NCI-H1930 (cell line): Measurements from ENCODE around the gene TFF1.
"Not testable (repeated sequence)": the region's sequence is repeated elsewhere in the genome, so short reads cannot be mapped to it uniquely, and the experiment has no call there.

Experiments used
- DNase-seq, 2 experiments: peaks; one replicate each; lab custom pipeline; 2025; lab: John Stamatoyannopoulos, UW

The TFF1 gene

DNA sequence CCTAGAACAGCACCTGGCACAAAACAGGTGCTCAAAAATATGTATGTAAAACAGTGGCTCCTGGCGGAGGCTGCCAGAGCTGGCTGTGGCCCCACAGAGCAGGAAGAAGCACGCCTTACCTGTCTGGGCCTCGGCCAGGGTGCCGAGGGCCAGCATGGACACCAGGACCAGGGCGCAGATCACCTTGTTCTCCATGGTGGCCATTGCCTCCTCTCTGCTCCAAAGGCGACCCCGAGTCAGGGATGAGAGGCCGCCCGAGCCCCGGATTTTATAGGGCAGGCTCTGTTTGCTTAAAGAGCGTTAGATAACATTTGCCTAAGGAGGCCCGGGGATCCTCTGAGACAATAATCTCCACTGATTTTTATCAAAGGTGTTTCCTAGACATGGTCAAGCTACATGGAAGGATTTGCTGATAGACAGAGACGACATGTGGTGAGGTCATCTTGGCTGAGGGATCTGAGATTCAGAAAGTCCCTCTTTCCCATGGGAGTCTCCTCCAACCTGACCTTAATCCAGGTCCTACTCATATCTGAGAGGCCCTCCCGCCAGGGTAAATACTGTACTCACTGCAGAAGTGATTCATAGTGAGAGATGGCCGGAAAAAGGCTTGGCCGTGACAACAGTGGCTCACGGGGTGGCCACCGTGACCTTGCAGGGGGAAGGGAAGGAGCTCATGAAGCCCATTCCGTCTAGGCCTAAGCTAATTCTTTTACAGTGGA is at the start of gene TFF1:
TFF1 (minus strand) TSS at position 244 of the 719 bp plus-strand sequence; CDS start at position 204, 40 bp downstream.
- no peak for DNase-seq

DNA sequence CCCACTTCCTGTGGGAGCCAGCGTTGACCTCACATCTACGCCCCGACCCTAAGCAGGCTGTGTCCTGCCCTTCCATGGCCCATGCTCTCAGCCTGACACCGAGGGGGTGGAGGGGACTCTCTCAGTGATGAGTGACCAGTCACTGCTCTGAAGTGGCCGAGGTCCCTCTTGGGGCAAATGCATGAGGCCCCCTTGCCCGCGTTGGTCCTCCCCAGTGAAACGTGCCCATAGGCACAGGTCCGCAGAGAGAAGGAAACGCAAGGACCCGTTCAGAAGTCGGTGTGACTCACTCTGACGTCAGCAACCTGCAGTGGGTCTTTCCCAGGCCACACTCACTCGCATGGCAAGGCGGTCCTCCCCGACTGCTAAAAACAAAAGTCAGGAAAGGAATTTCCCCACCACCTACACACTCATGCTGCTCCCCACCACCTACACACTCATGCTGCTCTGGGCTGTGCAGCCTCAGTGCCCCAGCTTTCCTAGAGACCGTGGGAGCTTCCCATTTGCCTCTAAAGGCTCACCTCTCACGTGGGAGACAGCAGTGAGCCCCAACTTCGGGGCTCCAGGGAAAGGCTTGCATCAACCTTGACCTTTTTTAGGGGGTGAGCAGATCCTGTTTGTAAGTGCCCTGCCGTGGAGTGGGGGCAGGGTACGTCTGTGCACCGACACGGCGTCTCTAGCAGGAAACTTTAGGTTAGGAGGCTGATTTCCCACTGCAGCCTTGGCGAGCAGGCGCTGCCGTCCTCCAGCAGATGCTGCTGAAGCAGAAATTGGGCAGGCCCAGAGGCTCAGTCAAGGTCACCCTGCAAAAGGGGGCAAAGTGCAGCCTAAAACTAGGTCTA is 48.8 kb upstream of the TFF1 start:
- DNase-seq: no peak

DNA sequence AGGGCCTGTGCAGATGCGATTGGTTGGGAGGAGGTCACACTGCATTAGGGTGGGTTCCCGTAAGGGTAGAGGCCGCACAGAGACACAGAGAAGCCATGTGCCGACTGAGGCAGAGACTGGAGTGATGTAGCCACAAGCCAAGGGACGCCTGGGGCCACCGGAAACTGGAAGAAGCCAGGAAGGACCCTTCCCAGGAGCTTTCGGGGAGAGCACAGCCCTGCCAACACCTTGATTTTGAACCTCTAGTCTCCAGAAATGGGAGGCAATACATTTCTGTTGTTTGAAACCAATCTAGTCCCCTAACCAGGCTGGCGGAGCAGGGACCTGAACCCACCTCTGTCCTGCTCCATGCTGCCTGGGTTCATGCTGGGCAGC is 48.2 kb upstream of the TFF1 start:
- DNase-seq: no peak

DNA sequence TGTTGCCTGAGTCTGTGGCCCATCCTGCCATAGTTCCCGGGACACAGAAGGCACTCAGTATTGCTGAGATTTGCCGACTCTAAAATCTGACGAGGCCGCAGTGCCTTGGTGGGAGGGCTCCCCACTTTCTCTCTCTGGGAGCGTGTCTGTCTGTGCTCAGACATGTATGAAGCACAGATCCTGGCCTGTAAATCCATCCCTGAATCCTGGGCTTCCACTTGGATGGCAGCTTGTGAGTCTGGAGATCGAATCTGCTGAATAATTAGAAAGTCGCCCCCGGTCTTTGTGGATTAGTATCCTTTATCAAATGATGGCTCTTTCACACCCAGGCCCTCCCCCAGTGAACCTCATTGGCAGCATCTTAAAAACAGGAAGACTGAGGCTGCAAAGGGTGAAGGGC is 47.7 kb upstream of the TFF1 start:
- DNase-seq: no peak

DNA sequence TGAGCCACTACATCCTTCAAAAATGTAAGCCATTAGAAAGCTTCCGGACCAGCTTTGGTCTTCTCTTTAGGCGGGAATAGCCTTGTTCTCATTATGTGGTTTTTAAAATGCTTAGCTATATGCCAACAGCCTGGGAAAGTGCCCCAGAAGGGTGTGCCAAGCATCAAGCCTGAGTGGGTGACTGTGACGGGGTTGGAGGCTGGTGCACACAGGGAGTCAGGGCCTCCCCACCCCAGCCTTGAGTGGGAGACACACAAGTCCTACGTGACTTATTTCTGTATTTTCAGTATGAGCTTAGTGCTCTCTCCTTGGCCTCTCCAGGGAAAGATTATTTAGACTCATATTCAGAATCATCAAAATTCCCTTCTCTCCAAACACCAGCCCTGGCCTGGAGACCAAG is 47.2 kb upstream of the TFF1 start:
- no peak for DNase-seq

DNA sequence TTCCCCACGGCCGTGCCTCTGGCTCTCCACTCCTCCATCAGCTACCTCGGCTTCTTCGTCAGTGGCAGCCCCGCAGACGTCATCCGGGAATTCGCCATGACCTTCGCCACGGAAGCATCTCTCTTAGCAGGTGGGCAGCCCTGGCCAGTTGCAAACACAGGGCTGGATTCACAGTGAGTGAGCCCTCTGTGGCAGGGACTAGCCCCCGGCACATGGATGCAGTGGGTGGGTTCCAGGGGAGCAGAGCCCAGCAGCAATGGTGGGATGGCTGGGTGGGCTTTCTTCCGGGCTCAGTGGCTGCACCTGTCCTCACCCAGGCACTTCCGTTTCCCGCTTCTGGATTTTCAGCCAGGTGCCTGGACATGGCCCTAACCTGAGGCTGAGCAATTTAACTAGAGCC is 46.8 kb upstream of the TFF1 start:
- DNase-seq: no peak

DNA sequence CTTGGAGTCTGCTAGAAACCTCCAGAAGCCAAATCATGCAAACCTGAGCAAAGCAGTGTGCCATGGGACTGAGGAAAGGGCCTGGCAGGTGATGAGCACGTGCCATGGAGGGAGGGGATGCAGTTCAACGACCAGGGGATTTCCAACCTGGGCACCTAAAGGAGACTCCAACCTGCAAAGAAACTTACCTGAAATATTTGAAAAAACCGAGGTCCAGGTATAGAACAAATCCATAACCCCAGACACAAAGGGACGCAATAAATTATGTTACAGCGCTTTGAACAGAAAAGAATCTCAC is 46.2 kb upstream of the TFF1 start:
- DNase-seq: no peak

DNA sequence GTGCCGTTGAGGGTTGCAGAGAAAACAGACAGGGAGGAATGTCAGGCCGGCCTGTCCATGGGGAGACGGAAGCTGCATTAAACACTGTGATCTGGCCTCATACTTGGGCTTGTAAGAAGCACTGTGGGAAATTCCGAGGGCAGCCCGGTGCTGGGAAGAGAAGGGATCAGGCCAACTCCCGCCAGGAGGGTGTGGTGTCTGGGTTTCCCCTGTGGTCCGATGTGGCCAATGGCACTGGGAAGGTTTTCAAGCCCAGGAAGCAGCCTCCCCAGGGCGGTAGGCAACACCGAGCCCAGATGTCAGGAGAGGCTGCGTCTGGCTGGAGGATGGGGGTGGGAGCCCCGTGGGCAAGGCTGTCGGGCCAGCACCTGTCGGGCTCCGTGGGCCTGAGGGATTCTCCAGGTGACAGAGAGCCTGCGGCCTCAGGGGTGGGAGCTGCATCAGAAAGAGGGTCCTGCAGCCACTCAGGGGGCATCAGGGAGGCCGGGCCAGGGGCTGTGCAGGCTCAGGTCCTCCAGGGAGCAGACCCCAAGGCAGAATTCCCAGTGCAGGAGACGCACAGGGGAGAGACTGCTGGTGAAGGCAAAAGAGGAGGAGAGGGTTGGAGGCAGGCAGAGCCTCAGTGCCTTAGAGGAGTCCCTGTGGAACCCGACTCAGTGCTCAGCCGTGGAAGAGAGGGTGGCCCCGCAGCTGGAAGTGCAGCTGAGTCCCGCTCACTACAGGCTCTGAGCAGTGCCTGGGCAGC is 45.7 kb upstream of the TFF1 start:
- no peak for DNase-seq

DNA sequence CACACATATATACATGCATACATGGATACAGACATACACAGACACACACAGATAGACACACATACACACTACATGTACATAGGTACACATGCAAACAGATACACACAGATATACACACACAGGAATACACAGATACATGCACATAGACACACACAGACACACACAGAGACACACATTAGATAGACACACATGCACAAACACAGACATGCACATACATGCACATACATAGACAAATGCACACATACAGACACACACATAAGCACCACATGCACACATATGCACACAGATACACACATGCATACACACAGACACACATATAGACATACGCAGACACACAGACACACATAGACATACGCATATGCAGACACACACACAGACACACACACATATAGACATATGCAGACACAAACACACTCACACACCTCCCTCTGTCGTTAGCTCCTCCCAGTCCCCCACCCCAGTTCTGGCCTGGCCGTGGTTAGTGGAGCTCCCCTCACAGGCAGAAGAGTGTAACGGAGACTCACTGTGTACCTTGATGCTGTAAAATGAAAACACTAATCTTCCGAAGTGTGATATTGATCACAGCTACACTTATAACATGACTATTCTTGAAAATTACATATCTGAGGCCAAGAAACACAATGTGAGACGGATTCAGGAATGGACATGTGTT is 45.0 kb upstream of the TFF1 start:
- DNase-seq: no peak

DNA sequence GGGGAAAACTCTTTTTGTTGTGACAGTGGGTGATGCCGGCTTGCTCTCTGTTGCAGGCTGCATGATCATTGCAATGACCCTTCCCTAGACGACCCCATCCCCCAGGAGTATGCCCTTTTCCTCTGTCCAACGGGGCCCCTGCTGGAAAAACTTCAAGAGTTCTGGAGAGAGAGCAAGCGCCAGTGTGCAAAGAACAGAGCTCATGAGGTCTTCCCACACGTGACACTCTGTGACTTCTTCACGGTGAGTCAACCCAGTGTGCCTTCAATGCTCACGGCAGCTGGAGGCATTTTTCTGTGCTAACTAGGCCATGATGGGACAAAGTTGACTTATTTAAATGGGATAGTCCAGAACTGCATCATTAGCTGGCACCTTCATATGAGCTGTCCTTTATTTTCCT is 43.0 kb upstream of the TFF1 start:
- DNase-seq: no peak

DNA sequence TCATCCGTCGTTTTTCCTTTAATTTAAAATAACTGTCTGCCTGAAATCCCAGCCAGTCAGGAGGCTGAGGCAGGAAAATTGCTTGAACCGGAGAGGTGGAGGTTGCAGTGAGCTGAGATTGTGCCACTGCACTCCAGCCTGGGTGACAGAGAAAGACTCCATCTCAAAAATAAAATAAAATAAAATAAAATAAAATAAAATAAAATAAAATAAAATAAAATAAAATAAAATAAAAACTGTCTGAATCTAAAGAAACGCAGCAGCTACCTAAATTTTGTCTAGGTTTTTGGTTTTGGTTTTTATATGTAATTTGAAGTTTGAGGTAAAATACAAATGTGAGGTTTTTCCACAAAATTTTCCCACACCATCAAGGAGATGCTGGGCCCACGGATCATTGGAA is 42.4 kb upstream of the TFF1 start:
- DNase-seq: not testable (repeated sequence)

DNA sequence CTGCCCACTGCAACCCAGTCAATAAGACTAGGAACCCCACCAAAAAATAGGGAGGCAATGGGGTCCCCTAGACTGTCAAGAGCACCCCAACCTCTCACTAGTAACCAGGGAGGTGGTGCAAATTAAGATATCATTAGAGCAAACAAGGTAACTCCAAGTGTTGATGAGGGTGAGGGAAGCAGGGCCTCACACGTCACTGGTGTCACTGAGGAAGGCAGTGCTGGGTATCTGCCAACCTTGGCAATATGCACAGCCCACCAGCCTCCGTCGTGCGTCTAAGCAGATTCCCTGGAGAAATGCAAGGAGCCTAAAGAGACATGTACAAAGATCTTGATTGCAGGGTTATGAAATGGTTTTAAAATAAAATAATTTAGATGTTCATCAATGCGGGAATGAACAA is 41.1 kb upstream of the TFF1 start:
- DNase-seq: no peak

DNA sequence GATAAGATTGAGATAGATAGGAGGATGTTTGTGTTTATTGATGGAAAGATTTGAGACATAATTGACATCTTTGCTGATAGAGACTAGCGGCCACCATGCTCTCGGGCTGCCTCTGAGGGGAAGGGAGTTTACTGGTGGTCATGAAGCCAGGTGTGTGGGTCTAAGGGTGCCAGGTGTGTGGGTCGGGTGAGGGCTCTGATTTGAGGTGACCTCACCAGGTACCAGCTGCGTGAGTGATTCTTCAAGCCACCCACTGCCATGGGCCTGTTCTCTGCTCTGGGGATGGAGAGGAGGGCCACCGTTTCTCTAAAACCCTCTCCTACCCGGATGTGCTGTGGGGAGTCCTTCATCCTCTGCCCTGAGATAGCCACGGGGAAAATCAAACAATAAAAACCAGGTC is 40.5 kb upstream of the TFF1 start:
- no peak for DNase-seq

DNA sequence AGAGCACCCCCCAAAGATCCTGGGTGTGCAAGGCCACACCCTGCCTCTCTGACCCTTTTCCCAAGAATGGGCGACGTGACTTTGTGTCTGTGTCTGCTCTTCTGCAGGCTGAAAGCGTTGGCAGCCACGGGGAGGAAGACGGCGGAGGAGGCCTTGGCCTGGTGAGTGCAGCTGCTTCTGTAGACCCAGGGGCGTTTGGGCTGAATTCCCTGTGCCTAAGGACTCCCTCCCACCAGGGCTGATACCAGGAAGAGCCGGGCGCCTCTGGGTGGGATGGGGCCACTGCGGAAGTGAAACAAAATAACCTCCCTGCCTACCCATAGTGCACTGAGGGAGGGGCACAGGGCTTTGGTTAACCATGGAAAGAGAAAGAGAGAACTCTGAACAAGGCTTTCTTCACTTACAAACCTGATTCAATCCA is 39.9 kb upstream of the TFF1 start:
- no peak for DNase-seq

DNA sequence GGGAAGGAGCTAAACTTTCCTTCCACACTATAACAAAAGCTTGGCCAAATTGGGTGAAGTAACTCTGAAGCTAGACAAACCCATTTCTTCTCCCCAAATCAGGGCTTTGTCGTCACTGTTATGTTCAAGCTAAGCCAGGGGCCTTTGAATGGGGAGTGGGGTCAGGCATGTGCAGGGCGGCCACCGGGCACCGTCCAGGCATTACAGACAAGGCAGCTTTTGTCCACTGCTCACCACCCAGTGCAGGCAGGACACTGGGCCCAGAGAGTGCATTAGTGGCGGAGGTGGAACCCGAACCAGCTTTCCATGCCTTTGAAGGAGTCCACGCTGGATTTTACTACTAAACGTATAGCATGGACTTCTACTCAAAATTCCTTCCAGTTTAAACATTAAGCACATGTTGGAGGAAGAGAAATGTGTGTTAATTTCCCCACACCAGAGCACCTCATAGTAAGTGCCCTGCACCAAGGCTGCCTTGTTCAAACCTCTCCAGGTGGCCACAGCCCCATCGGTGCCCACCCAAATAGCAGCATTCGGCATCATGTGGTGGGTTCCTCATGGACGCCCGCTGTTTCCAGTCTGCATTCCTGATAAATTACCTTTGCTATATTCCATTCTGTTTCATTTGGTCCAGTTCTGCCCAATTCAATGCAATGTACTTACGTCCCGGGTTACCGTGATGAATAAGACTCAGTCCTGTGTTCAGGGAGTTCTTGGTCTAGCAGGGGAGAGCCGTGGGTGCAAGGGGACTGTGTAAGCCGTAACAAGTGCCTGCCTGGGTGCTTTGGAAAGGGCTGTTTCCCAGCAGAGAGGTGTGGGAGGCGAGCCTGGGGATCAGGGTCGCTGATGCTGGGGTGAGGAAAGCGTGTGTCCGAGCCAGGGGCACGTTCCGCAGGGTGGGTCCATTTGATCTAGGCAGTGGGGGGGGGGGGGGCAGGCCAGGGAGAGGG is 39.0 kb upstream of the TFF1 start:
- DNase-seq: no peak

DNA sequence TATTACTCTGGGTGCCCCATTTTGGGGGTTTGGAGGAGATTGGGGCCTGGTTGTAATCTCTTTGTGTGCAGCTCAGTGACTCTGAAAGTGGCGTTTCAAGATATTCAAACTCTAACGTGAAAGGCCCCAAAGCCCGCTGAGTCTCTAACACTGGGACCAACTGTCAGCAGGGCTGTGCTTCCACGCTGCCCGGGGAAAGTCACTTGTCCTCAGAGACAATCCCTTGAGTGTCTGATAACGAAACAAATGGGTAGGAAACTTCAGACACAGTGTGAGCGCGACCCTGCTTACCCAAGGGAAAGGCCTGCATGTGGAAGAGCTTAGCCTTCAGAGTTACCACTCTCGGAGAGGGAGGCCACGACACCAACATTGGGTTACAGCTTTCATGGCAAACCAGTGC is 38.2 kb upstream of the TFF1 start:
- no peak for DNase-seq

DNA sequence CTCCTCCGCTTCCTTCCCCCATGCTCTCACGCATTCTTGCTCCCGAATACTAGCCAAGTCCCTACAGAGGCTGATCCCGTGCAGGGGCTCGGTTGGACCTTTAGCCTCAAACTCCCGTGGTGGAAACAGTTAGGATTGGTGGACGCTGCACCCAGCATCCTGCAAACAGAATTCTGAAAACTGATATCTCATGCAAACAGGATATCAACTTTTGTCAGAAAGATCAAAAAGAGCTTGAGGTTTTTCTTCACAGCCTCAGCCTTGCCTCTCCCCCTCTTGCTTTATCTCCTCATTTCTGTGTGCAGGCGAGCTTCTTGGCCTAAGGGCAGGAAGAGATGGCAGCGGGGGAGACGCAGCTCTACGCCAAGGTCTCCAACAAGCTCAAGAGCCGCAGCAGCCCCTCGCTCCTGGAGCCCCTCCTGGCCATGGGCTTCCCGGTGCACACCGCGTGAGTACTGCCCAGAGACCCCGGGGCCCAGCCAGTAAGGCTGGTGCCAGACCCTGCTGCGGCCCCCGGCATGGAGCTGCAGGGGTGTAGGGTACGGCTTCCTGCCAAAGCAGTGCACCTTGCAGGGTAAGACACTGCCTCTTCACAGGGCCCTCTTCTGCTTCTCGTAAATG is 37.4 kb upstream of the TFF1 start, which contains the start of gene UBASH3A:
UBASH3A (plus strand) TSS at position 292 of the 621 bp plus-strand sequence; CDS start at position 336, 44 bp downstream.
- DNase-seq: no peak

DNA sequence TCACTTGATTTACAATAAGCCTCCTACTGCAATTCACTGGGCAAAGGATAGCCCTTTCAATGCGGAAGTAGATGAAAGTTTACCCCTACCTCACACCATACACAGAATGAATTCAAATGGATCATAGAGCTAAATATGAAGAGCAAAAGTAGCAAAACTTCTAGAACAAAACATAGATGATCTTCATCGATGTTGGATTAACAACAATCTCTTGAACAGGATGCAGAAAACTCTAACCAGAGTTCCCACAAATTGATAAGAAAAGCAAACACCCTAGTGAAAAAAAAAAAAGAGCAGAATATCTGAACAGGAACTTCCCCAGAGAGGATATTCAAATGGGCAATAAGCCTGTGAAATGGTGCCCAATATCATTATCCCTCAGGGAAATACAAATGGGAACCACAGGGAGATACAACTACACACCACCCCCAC is 35.5 kb upstream of the TFF1 start:
- DNase-seq: no peak

DNA sequence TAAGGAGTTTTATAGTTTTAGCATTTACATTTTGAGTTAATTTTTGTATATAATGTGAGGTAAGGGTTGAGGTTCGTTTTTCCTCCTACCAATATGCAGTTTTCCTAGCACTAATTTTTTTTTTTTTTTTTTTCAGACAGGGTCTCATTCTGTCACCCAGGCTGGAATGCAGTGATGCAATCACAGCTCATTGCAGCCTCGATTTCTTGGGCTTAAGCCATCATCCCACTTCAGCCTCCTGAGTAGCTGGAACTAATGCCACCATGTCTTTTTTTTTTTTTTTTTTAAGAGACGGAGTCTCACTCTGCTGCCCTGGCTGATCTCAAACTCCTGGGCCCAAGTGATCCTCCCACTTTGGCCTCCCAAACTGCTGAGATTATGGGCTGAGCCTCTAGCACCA is 34.8 kb upstream of the TFF1 start:
- DNase-seq: no peak

DNA sequence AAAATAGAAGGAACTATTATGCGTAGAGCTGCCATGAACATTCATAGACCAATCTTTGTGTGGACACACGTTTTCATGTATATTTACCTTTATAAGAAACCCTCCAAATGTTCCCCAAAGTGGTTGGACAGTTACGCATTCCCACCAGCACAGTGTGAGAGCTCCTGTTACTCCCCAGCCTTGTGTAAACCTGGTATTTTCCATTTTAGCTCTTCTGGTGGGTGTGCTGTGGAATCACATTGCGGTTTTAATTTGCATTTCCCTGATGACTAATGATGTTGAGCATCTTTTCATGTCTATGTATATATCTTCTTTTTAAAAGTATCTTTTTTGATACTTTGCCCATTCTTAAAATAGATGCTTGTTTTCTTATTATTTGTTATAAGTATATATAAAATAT is 34.2 kb upstream of the TFF1 start:
- DNase-seq: no peak
